Muscle of leg (tissue), 16 donors: ENCODE data around the gene RPS24. TPM values are rescaled to one million over a fixed set of nuclear protein-coding genes. Genes with fewer than 3 reads are reported as not detected.
"Not testable (repeated sequence)": the region's sequence is repeated elsewhere in the genome, so short reads cannot be mapped to it uniquely, and the experiment has no call there.

ENCODE experiments used
- DNase-seq: peaks from one replicate; pipeline ENCODE4 v3.0.0; 2013
- H3K27ac ChIP-seq: one replicate; pipeline ENCODE4 v1.5.1; 2013; ENCODE audit warnings: mild to moderate bottlenecking, low read length, control low read depth
- H3K27me3 ChIP-seq: one replicate; pipeline ENCODE4 v1.6.1; 2013; ENCODE audit warnings: low read length; ENCODE audit not compliant: control insufficient read depth, insufficient read depth
- H3K36me3 ChIP-seq: one replicate; pipeline ENCODE4 v1.6.1; 2013; ENCODE audit warnings: low read length; ENCODE audit not compliant: control insufficient read depth, insufficient read depth
- H3K4me1 ChIP-seq: one replicate; pipeline ENCODE4 v1.6.1; 2013; ENCODE audit warnings: low read length; ENCODE audit not compliant: control insufficient read depth, insufficient read depth
- H3K4me3 ChIP-seq: one replicate; pipeline ENCODE4 v1.5.1; 2013; ENCODE audit warnings: low read length, control low read depth
- H3K9me3 ChIP-seq: replicated peaks from 2 replicates; pipeline ENCODE4 v1.6.1; 2013; ENCODE audit warnings: low read depth, low read length; ENCODE audit not compliant: control insufficient read depth
- WGBS: methylation state at CpG from one replicate; pipeline ENCODE4 v1.1.5; 2013; ENCODE audit warnings: missing lambda C conversion rate; ENCODE audit not compliant: insufficient coverage; 5-methylcytosine and 5-hydroxymethylcytosine counted together
- long read RNA-seq, 11 donors: transcript quantifications; one replicate each; lab custom pipeline, GENCODE V29; 2026
- polyA plus RNA-seq, 8 donors: library from polyadenylated mRNA; unstranded; fragments of 120-200 nt; gene quantifications; one replicate each; pipeline versions ENCODE4 v1.2.1 to v1.2.3, GENCODE V29; 2013; ENCODE audit warnings: inconsistent platforms in 1 of 8, low replicate concordance in 1 of 8; ENCODE audit not compliant: insufficient read length in 8 of 8, insufficient read depth in 1 of 8
- total RNA-seq: library from RNA; stranded (reverse); fragments of 120-200 nt; gene quantifications from one replicate; pipeline ENCODE4 v1.2.4, GENCODE V29; 2013

The RPS24 gene
- total RNA-seq (6,569 TPM), polyA plus RNA-seq (1,000 to 10,000 TPM; 3,224 to 5,212 (median 3,793) TPM)
- long read RNA-seq, donor 1, transcript RPS24-207 (3 exons, 1,104 nt) = minor isoform, 65 of 1,518 reads
- long read RNA-seq, donor 1, transcript RPS24-219 (6 exons, 684 nt) = major isoform, 332 of 1,518 reads
- long read RNA-seq, donor 1, transcript RPS24-210 (4 exons, 1,008 nt) = minor isoform, 37 of 1,518 reads
- long read RNA-seq, donor 1, transcript RPS24-211 (1 exons, 2,146 nt) = minor isoform, 180 of 1,518 reads
- long read RNA-seq, donor 1, partial matches to known transcripts = 307 of 1,518 reads
- long read RNA-seq, donor 1, other reads (novel, unspliced or antisense) = 582 of 1,518 reads
- long read RNA-seq, donor 2, transcript RPS24-219 (6 exons, 684 nt) = major isoform, 95 of 489 reads
- long read RNA-seq, donor 2, transcript RPS24-211 (1 exons, 2,146 nt) = minor isoform, 84 of 489 reads
- long read RNA-seq, donor 2, transcript RPS24-210 (4 exons, 1,008 nt) = minor isoform, 16 of 489 reads
- long read RNA-seq, donor 2, transcript RPS24-207 (3 exons, 1,104 nt) = minor isoform, 23 of 489 reads
- long read RNA-seq, donor 2, partial matches to known transcripts = 131 of 489 reads
- long read RNA-seq, donor 2, other reads (novel, unspliced or antisense) = 135 of 489 reads
- long read RNA-seq, donor 3, transcript RPS24-219 (6 exons, 684 nt) = major isoform, 403 of 2,005 reads
- long read RNA-seq, donor 3, transcript RPS24-211 (1 exons, 2,146 nt) = minor isoform, 212 of 2,005 reads
- long read RNA-seq, donor 3, transcript RPS24-210 (4 exons, 1,008 nt) = minor isoform, 67 of 2,005 reads
- long read RNA-seq, donor 3, transcript RPS24-207 (3 exons, 1,104 nt) = minor isoform, 89 of 2,005 reads
- long read RNA-seq, donor 3, partial matches to known transcripts = 348 of 2,005 reads
- long read RNA-seq, donor 3, other reads (novel, unspliced or antisense) = 867 of 2,005 reads
- long read RNA-seq, donor 4, transcript RPS24-210 (4 exons, 1,008 nt) = minor isoform, 56 of 1,691 reads
- long read RNA-seq, donor 4, transcript RPS24-207 (3 exons, 1,104 nt) = minor isoform, 31 of 1,691 reads
- long read RNA-seq, donor 4, transcript RPS24-211 (1 exons, 2,146 nt) = minor isoform, 122 of 1,691 reads
- long read RNA-seq, donor 4, transcript RPS24-219 (6 exons, 684 nt) = major isoform, 333 of 1,691 reads
- long read RNA-seq, donor 4, partial matches to known transcripts = 463 of 1,691 reads
- long read RNA-seq, donor 4, other reads (novel, unspliced or antisense) = 657 of 1,691 reads
- long read RNA-seq, donor 5, transcript RPS24-211 (1 exons, 2,146 nt) = minor isoform, 794 of 7,869 reads
- long read RNA-seq, donor 5, transcript RPS24-219 (6 exons, 684 nt) = major isoform, 2,161 of 7,869 reads
- long read RNA-seq, donor 5, transcript RPS24-207 (3 exons, 1,104 nt) = minor isoform, 316 of 7,869 reads
- long read RNA-seq, donor 5, transcript RPS24-210 (4 exons, 1,008 nt) = minor isoform, 184 of 7,869 reads
- long read RNA-seq, donor 5, partial matches to known transcripts = 1,267 of 7,869 reads
- long read RNA-seq, donor 5, other reads (novel, unspliced or antisense) = 3,026 of 7,869 reads
- long read RNA-seq, donor 6, transcript RPS24-219 (6 exons, 684 nt) = major isoform, 1,551 of 7,431 reads
- long read RNA-seq, donor 6, transcript RPS24-207 (3 exons, 1,104 nt) = minor isoform, 224 of 7,431 reads
- long read RNA-seq, donor 6, transcript RPS24-211 (1 exons, 2,146 nt) = minor isoform, 835 of 7,431 reads
- long read RNA-seq, donor 6, transcript RPS24-210 (4 exons, 1,008 nt) = minor isoform, 157 of 7,431 reads
- long read RNA-seq, donor 6, partial matches to known transcripts = 3,942 of 7,431 reads
- long read RNA-seq, donor 6, other reads (novel, unspliced or antisense) = 623 of 7,431 reads
- long read RNA-seq, donor 7, transcript RPS24-207 (3 exons, 1,104 nt) = minor isoform, 189 of 5,817 reads
- long read RNA-seq, donor 7, transcript RPS24-211 (1 exons, 2,146 nt) = minor isoform, 684 of 5,817 reads
- long read RNA-seq, donor 7, transcript RPS24-219 (6 exons, 684 nt) = major isoform, 1,357 of 5,817 reads
- long read RNA-seq, donor 7, transcript RPS24-210 (4 exons, 1,008 nt) = minor isoform, 159 of 5,817 reads
- long read RNA-seq, donor 7, partial matches to known transcripts = 1,207 of 5,817 reads
- long read RNA-seq, donor 7, other reads (novel, unspliced or antisense) = 2,108 of 5,817 reads
- long read RNA-seq, donor 8, transcript RPS24-210 (4 exons, 1,008 nt) = minor isoform, 113 of 3,519 reads
- long read RNA-seq, donor 8, transcript RPS24-207 (3 exons, 1,104 nt) = minor isoform, 148 of 3,519 reads
- long read RNA-seq, donor 8, transcript RPS24-219 (6 exons, 684 nt) = major isoform, 587 of 3,519 reads
- long read RNA-seq, donor 8, transcript RPS24-211 (1 exons, 2,146 nt) = minor isoform, 464 of 3,519 reads
- long read RNA-seq, donor 8, partial matches to known transcripts = 1,150 of 3,519 reads
- long read RNA-seq, donor 8, other reads (novel, unspliced or antisense) = 996 of 3,519 reads
- long read RNA-seq, donor 9, transcript RPS24-211 (1 exons, 2,146 nt) = minor isoform, 405 of 3,695 reads
- long read RNA-seq, donor 9, transcript RPS24-207 (3 exons, 1,104 nt) = minor isoform, 158 of 3,695 reads
- long read RNA-seq, donor 9, transcript RPS24-219 (6 exons, 684 nt) = major isoform, 699 of 3,695 reads
- long read RNA-seq, donor 9, transcript RPS24-210 (4 exons, 1,008 nt) = minor isoform, 111 of 3,695 reads
- long read RNA-seq, donor 9, partial matches to known transcripts = 906 of 3,695 reads
- long read RNA-seq, donor 9, other reads (novel, unspliced or antisense) = 1,356 of 3,695 reads
- long read RNA-seq, donor 10, transcript RPS24-219 (6 exons, 684 nt) = major isoform, 898 of 5,381 reads
- long read RNA-seq, donor 10, transcript RPS24-210 (4 exons, 1,008 nt) = minor isoform, 195 of 5,381 reads
- long read RNA-seq, donor 10, transcript RPS24-211 (1 exons, 2,146 nt) = minor isoform, 705 of 5,381 reads
- long read RNA-seq, donor 10, transcript RPS24-207 (3 exons, 1,104 nt) = minor isoform, 225 of 5,381 reads
- long read RNA-seq, donor 10, partial matches to known transcripts = 1,627 of 5,381 reads
- long read RNA-seq, donor 10, other reads (novel, unspliced or antisense) = 1,670 of 5,381 reads
- long read RNA-seq, donor 11, transcript RPS24-219 (6 exons, 684 nt) = major isoform, 989 of 4,081 reads
- long read RNA-seq, donor 11, transcript RPS24-210 (4 exons, 1,008 nt) = minor isoform, 75 of 4,081 reads
- long read RNA-seq, donor 11, transcript RPS24-207 (3 exons, 1,104 nt) = minor isoform, 136 of 4,081 reads
- long read RNA-seq, donor 11, transcript RPS24-211 (1 exons, 2,146 nt) = minor isoform, 529 of 4,081 reads
- long read RNA-seq, donor 11, partial matches to known transcripts = 852 of 4,081 reads
- long read RNA-seq, donor 11, other reads (novel, unspliced or antisense) = 1,424 of 4,081 reads

DNA sequence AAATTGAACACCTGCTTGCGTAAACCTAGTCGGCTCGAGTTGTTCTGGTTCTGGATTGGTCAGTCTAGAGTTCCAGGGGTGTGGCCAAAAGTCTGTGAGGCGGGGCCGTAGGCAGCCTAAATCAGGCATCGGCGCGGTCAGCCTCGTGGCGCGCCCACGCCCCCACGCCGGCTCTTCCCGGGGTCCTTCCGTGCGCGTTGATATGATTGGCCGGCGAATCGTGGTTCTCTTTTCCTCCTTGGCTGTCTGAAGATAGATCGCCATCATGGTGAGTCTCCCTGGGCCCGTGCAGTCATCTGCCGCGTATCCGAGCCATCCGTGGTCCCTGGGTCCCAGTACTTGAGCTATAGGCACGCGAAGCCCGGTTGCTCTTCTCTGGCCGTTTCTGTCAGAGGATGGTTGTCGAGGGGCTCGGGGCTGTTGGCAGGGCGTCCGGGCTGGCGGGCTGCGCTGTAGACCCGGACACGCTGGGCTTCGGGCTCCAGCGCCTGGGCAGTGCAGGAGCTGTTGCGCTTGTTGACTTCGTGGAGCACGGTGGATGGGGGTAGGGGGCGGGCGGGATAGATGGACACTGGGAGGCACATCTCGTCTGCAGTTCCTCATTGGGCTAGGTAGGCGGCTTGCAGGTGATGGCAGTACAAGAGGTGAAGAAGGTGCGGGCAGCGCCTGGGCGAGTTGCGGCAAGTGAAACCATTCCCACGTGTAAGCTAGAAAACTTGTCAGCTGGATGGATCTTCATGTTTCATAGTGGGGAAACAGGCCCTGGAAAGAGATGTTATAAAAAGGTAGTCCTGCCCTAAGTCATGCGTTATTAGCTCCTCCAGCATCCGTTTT is at the start of gene RPS24:
Gene RPS24, plus strand, starts transcription at position 227 of the 834 bp plus-strand sequence. Its CDS starts 39 bp downstream, at position 266.
- H3K27me3 ChIP-seq = no peaks in the 10 kb centered on the region
- peak within 1 kb of the TSS; percentile 80 for H3K27ac ChIP-seq
- WGBS = under 1% methylated on average over 42 of the region's 55 CpGs
- H3K4me3 ChIP-seq = peak within 1 kb of the TSS; percentile 90
- H3K36me3 ChIP-seq = peaks cover 37% of the 10 kb centered on the region
- no peaks in the 10 kb centered on the region for H3K9me3 ChIP-seq
- peak; percentile 99 for DNase-seq
- peaks cover 16% of the 10 kb centered on the region for H3K4me1 ChIP-seq

GRCh38 chr10:77984986-77985385 is 48.7 kb upstream of the RPS24 start:
- DNase-seq = no peak
- WGBS = 89% methylated on average over 4 of the region's 4 CpGs
- Histone ChIP-seq H3K27ac (no peak overlapping the region), H3K4me1 (no peaks in the 10 kb centered on the region), H3K9me3 (no peaks in the 10 kb centered on the region), H3K4me3 (no peak overlapping the region), H3K36me3 (peaks cover 85% of the 10 kb centered on the region), H3K27me3 (no peaks in the 10 kb centered on the region)

DNA sequence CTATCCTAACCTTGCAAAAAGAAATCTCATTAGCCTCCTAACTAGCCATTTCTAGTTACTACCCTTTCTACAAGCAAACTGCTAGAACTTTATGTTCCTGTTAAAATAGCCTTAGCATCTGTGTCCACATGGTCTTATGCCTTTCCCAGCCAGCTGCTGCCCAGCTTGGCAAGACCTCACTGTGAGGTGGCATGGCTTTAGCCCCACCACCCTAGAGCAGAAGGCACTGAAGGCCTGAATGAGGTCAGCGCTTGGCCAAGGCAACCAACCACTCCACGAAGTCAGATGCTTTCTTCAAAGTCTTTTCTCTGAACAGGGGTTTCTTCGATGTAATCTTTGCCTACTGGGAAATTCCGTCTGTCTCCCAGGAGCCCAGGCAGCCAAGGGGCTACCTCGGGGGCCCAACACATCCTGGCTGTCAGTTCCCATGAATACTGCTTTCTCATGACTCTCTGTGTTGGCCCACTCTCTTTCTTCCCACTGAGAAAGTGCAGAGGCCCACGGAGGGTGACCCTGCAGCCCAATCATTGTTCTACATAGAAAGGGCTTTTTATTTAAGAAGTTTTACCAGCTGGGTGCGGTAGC is 45.9 kb upstream of the RPS24 start:
- Histone ChIP-seq H3K27ac (no peak overlapping the region), H3K4me1 (no peaks in the 10 kb centered on the region), H3K36me3 (peaks cover 79% of the 10 kb centered on the region)

DNA sequence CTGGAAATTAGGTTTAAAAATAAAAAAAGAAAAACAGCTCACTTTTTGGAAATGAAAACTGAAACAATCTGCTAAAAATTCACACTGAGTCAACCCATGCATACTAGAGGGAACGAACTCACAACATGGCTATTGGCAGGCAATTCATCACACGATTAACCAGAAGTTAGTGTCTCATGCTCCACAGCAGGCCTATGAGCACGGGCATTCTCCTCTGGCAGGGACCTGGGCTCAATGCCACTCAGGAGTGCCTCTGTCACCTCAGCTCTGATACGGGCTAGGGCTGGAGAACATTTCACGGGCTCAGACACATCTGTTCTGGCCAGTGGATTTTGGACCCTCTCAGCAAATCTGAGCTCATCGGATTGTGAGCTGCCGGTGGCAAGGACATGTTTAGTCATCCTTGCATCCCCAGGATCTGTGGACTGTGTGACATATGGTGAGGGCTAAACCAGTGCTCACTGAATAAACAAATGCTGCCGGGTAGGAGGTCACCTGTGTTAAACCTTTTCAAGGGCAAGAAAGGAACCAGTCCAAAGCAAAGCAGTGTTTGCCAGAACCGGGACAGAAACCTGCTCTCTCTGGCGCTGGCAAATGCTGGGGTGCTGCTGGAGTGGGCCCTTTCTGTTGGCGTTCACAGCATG is 44.5 kb upstream of the RPS24 start:
- Histone ChIP-seq H3K9me3 (no peaks in the 10 kb centered on the region), H3K36me3 (peaks cover 77% of the 10 kb centered on the region), H3K27ac (no peak overlapping the region), H3K4me3 (no peak overlapping the region), H3K4me1 (no peaks in the 10 kb centered on the region), H3K27me3 (no peaks in the 10 kb centered on the region)
- no peak for DNase-seq
- WGBS = 77% methylated on average over 11 of the region's 11 CpGs

More for the DNA sequence above, 45.9 kb upstream of the RPS24 start:
- DNase-seq = peak; percentile 22
- H3K27me3 ChIP-seq = no peaks in the 10 kb centered on the region
- no peaks in the 10 kb centered on the region for H3K9me3 ChIP-seq
- 68% methylated on average over 4 of the region's 7 CpGs for WGBS
- H3K4me3 ChIP-seq = no peak overlapping the region

DNA sequence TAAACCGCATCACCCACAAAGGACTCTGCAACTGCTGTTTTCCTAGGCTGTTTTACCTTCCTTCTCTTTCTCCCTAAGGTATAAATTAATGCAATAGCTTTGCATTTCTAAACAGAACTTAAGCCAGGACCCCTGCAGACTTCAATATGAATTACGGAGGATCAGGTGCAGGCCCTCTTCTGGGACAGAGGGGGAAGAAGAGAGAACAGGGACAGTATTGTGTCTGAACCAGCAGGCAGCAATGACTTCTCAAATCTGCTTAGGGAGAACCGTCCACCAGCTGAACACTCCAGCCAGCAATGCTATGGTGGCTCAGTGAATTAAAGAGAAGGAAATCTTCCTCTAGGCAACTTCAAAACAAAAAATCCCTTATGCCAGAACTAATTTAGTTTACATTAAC is 40.0 kb upstream of the RPS24 start:
- no peak for DNase-seq
- Histone ChIP-seq H3K4me3 (no peak overlapping the region), H3K27me3 (no peaks in the 10 kb centered on the region), H3K36me3 (peaks cover 46% of the 10 kb centered on the region), H3K4me1 (no peaks in the 10 kb centered on the region), H3K9me3 (no peaks in the 10 kb centered on the region), H3K27ac (no peak overlapping the region)
- WGBS = no CpG with 5 or more reads among the region's 3 CpGs

DNA sequence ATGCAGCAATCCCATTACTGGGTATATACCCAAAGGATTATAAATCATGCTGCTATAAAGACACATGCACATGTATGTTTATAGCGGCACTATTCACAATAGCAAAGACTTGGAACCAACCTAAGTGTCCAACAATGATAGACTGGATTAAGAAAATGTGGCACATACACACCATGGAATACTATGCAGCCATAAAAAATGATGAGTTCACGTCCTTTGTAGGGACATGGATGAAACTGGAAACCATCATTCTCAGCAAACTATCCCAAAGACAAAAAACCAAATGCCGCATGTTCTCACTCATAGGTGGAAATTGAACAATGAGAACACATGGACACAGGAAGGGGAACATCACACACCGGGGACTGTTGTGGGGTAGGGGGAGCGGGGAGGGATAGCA is 34.9 kb upstream of the RPS24 start:
- not testable (repeated sequence) for H3K9me3 ChIP-seq, H3K4me1 ChIP-seq, H3K4me3 ChIP-seq, H3K27me3 ChIP-seq, H3K27ac ChIP-seq, DNase-seq
- no CpG with 5 or more reads among the region's 5 CpGs for WGBS
- peaks cover 47% of the 10 kb centered on the region for H3K36me3 ChIP-seq
